PC-9 (cell line): ENCODE measurements around the gene LEPROT. TPM values are rescaled to one million over a fixed set of nuclear protein-coding genes. Genes with fewer than 3 reads are reported as not detected.

ENCODE experiments used
- BruUV-seq: library from RNA; stranded (reverse); fragments of 400-500 nt; replicated peaks from 2 replicates; lab custom pipeline; 2021; lab: Mats Ljungman, UMichigan
- CTCF ChIA-PET: fragments of 300-600 bp; sonication (Branson Sonifier 250); formaldehyde crosslinking; loops from one replicate; lab custom pipeline; 2022; ENCODE audit warnings: antibody characterized with exemption; lab: Charles Lee
- POLR2A ChIA-PET: fragments of 300-600 bp; sonication (Branson Sonifier 250); formaldehyde crosslinking; loops from one replicate; lab custom pipeline; 2022; ENCODE audit warnings: antibody characterized with exemption; ENCODE audit not compliant: unreplicated experiment; lab: Charles Lee
- DNase-seq, 2 experiments: peaks; one replicate each; pipeline versions ENCODE4 v3.0.0 to v3.0.0-alpha.2; 2015 to 2022; ENCODE audit warnings: mixed read lengths in 1 of 2
- H2AFZ ChIP-seq: fragments of 200-600 bp; sonication (generic); 2 replicates; pipeline ENCODE4 v1.8.1; 2017; ENCODE audit warnings: antibody characterized with exemption
- H3F3A ChIP-seq: fragments of 200-600 bp; sonication (generic); 2 replicates; pipeline ENCODE4 v1.8.1; 2017; ENCODE audit warnings: antibody characterized with exemption, mild to moderate bottlenecking, low read depth; ENCODE audit not compliant: insufficient read depth
- H3K27ac ChIP-seq: fragments of 200-600 bp; sonication (generic); 2 replicates; pipeline ENCODE4 v1.6.1; 2016; ENCODE audit warnings: mixed run types
- H3K27me3 ChIP-seq: fragments of 200-600 bp; sonication (generic); 2 replicates; pipeline ENCODE4 v1.6.1; 2016; ENCODE audit warnings: low read depth, mixed run types; ENCODE audit not compliant: insufficient read depth
- H3K36me3 ChIP-seq: fragments of 200-600 bp; sonication (generic); 2 replicates; pipeline ENCODE4 v1.6.1; 2016; ENCODE audit warnings: low read depth, mixed run types
- H3K4me1 ChIP-seq: fragments of 200-600 bp; sonication (generic); replicated peaks from 2 replicates; pipeline ENCODE4 v1.6.1; 2016; ENCODE audit warnings: mixed run types; ENCODE audit not compliant: insufficient read depth
- H3K4me2 ChIP-seq: fragments of 200-600 bp; sonication (generic); 2 replicates; pipeline ENCODE4 v1.6.1; 2017; ENCODE audit warnings: mixed run types
- H3K4me3 ChIP-seq: fragments of 200-600 bp; sonication (generic); 2 replicates; pipeline ENCODE4 v1.6.1; 2016; ENCODE audit warnings: mixed run types
- H3K79me2 ChIP-seq: fragments of 200-600 bp; sonication (generic); 2 replicates; pipeline ENCODE4 v1.6.1; 2017; ENCODE audit warnings: low read depth, mixed run types
- H3K9me2 ChIP-seq: fragments of 200-600 bp; sonication (generic); 2 replicates; pipeline ENCODE4 v1.8.1; 2017; ENCODE audit warnings: mild to moderate bottlenecking; ENCODE audit not compliant: insufficient read depth
- H3K9me3 ChIP-seq: fragments of 200-600 bp; sonication (generic); 2 replicates; pipeline ENCODE4 v1.8.1; 2016; ENCODE audit warnings: low read depth; ENCODE audit not compliant: insufficient read depth
- H4K20me1 ChIP-seq: fragments of 200-600 bp; sonication (generic); 2 replicates; pipeline ENCODE4 v1.8.1; 2017; ENCODE audit not compliant: insufficient read depth
- CTCF ChIP-seq: fragments of 200-600 bp; sonication (generic); conservative IDR thresholded peaks from 2 replicates; pipeline ENCODE4 v1.6.1; 2017; ENCODE audit warnings: mixed run types, antibody characterized with exemption, mild to moderate bottlenecking, moderate library complexity
- EZH2 ChIP-seq: fragments of 200-600 bp; sonication (generic); IDR thresholded peaks from 2 replicates; pipeline ENCODE4 v1.8.0; 2017; ENCODE audit warnings: antibody characterized with exemption, low read depth
- intact Hi-C: fragments of 100-400 bp; cut with micrococcal nuclease; formaldehyde crosslinking; loops from one replicate; pipeline ENCODE4 v1.10.0; 2022; ENCODE audit not compliant: unreplicated experiment
- total RNA-seq: library from RNA; stranded (reverse); gene quantifications from 2 replicates; pipeline ENCODE4 v1.2.3, GENCODE V29; 2021

LEPROT gene
- total RNA-seq, 1 experiment from 2014 or later: 113 TPM

DNA sequence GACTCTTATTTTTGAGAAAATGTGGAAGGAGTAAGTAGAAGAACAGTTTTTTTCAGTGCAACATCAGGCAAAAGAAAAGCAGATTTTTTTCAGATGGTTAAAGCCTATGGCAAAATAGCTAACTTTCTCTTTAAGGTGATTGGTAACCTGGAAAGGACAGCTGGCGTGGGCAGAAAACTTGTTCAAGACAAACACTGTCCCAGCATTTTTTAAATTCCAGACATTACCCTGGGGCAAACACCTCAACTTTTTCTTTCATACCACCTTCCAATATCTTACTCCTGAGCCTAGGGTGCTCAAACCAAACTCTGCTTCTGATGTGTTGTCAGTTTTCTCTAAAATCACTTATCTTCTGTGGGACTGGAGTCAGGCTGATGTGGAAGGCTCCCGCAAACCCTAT, 2.7 kb upstream of the LEPROT start:
- Histone ChIP-seq H3K4me2 (peak overlapping the region; percentile 72; the same call in 1 of the 2 replicates), H3K79me2 (peaks cover 19% of the 10 kb centered on the region), H3K27ac (peak overlapping the region; percentile 20; the same call in 1 of the 2 replicates), H3K9me3 (no peaks in the 10 kb centered on the region), H4K20me1 (no peaks in the 10 kb centered on the region), H3F3A (peaks cover 14% of the 10 kb centered on the region; the same call in 1 of the 2 replicates), H3K36me3 (no peaks in the 10 kb centered on the region), H3K4me3 (no peak overlapping the region), H2AFZ (no peak overlapping the region), H3K27me3 (no peaks in the 10 kb centered on the region), H3K4me1 (peaks cover 34% of the 10 kb centered on the region), H3K9me2 (no peaks in the 10 kb centered on the region)
- peak; percentile 53 to 55 for DNase-seq
- no peak for TF ChIP-seq CTCF
- TF ChIP-seq EZH2: no peak
- BruUV-seq: no TSS peak
- CTCF ChIA-PET: no interaction called here
- POLR2A ChIA-PET: interaction anchor here (0.6 to 0.7 kb wide), 4 partner anchors 51 to 537 kb away, joined by 3 to 6 read pairs (median 3); no protein-coding TSS in a partner anchor
- intact Hi-C loops: no loop called here

- peaks cover 28% of the 10 kb centered on the region for H3K79me2 ChIP-seq
- BruUV-seq: no TSS peak
- CTCF ChIA-PET: interaction anchor here (0.7 kb wide), 1 partner anchor 79 kb away, joined by 4 read pairs; no protein-coding TSS in a partner anchor
- no peaks in the 10 kb centered on the region for H3K27me3 ChIP-seq
- no peaks in the 10 kb centered on the region for H4K20me1 ChIP-seq
- intact Hi-C loops: no loop called here
- H3K27ac ChIP-seq: 0 out of 2 replicates have a peak overlapping the region, but pooled peaks have one; percentile 20
- peak overlapping the region; percentile 72 for H3K4me2 ChIP-seq
- no peaks in the 10 kb centered on the region for H3K9me2 ChIP-seq
- peaks cover 44% of the 10 kb centered on the region for H3K4me1 ChIP-seq
- peaks cover 19% of the 10 kb centered on the region; the same call in 1 of the 2 replicates for H3F3A ChIP-seq
- no peak overlapping the region; the same call in 1 of the 2 replicates for H3K4me3 ChIP-seq
- POLR2A ChIA-PET: interaction anchor here (0.6 kb wide), 1 partner anchor 171 kb away, joined by 6 read pairs; no protein-coding TSS in a partner anchor
- DNase-seq: no peak
- no peaks in the 10 kb centered on the region for H3K9me3 ChIP-seq
- peak overlapping the region; percentile 84; the same call in 1 of the 2 replicates for H2AFZ ChIP-seq
- no peaks in the 10 kb centered on the region for H3K36me3 ChIP-seq
- TF ChIP-seq EZH2 (no peak), CTCF (no peak)
These were observed 1.8 kb upstream of the LEPROT start for GRCh38 chr1:65418522-65419185.

DNA sequence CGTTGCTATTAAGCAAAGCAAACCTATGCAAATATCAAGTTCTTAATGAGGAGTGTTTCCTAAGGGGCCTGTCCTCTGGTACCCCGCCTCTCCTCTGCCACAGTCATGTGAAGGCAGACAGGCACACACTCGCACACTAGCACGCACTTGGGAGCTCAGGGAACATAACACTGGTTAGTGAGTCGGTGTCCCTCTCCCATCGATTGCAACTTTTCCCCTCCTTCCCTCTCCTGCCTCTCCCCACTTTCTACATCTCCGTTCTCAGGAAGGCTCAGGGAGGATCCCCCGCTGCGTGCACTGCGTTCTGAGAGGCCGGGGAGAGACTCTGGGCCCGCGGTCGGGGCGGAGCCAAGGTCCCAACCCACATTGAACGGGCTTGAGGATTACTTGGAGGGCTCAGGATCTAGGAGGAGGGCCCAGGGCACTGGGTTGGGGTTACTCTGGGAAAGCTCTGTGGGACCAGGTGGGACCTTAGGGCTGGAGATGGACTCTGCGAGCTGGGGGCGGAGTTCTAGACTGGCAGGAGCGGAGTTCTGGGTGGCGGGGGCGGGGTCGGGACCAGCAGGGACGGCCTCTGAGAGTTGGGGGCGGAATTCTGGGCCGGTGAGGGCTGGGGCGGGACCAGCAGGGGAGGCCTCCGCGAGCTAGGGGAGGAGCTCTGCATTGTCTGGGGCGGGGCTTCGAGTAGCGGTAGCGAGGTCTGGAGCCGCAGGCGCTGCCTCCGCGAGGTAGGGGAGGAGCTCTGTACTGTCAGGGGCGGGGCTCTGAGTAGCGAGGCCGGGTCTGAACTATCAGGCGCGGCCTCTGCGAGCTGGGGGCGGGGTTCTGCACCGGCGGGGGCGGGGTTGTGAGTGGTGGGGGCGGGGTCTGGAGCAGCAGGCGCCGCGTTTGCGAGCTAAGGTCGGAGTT, 533 bp upstream of the LEPROT start:
- Histone ChIP-seq H3K9me3 (no peaks in the 10 kb centered on the region), H3F3A (peaks cover 29% of the 10 kb centered on the region), H3K4me2 (peak overlapping the region; percentile 72), H2AFZ (peak overlapping the region; percentile 84), H3K4me1 (peaks cover 55% of the 10 kb centered on the region), H4K20me1 (no peaks in the 10 kb centered on the region), H3K79me2 (peaks cover 39% of the 10 kb centered on the region), H3K27me3 (no peaks in the 10 kb centered on the region), H3K4me3 (peak overlapping the region; percentile 59), H3K27ac (peak overlapping the region; percentile 90), H3K36me3 (peaks cover 5% of the 10 kb centered on the region; the same call in 1 of the 2 replicates), H3K9me2 (no peaks in the 10 kb centered on the region)
- TF ChIP-seq CTCF (no peak), EZH2 (no peak)
- DNase-seq: peak; percentile 88 to 99
- POLR2A ChIA-PET: interaction anchor here (0.5 to 1.2 kb wide), 11 partner anchors 15 to 521 kb away, joined by 3 to 44 read pairs (median 5); no protein-coding TSS in a partner anchor
- CTCF ChIA-PET: interaction anchor here (0.5 to 1.3 kb wide), 10 partner anchors 9 to 268 kb away, joined by 3 to 9 read pairs (median 4); partner anchors contain the start of gene DNAJC6
- BruUV-seq: no TSS peak
- intact Hi-C loops: loop anchor here (1.0 to 5.0 kb wide), 8 partner anchors 15 to 1078 kb away; partner anchors contain the start of gene DNAJC6
